PC-9 (cell line): ENCODE results near the gene UNC5C. TPM values are rescaled to one million over a fixed set of nuclear protein-coding genes. Genes with fewer than 3 reads are reported as not detected.
"Not testable (repeated sequence)": the region's sequence is repeated elsewhere in the genome, so short reads cannot be mapped to it uniquely, and the experiment has no call there.

ENCODE experiments used
- BruUV-seq: library from RNA; stranded (reverse); fragments of 400-500 nt; replicated peaks from 2 replicates; lab custom pipeline; 2021; lab: Mats Ljungman, UMichigan
- CTCF ChIA-PET: fragments of 300-600 bp; sonication (Branson Sonifier 250); formaldehyde crosslinking; loops from one replicate; lab custom pipeline; 2022; ENCODE audit warnings: antibody characterized with exemption; lab: Charles Lee
- POLR2A ChIA-PET: fragments of 300-600 bp; sonication (Branson Sonifier 250); formaldehyde crosslinking; loops from one replicate; lab custom pipeline; 2022; ENCODE audit warnings: antibody characterized with exemption; ENCODE audit not compliant: unreplicated experiment; lab: Charles Lee
- DNase-seq, 2 experiments: peaks; one replicate each; pipeline versions ENCODE4 v3.0.0 to v3.0.0-alpha.2; 2015 to 2022; ENCODE audit warnings: mixed read lengths in 1 of 2
- H2AFZ ChIP-seq: fragments of 200-600 bp; sonication (generic); 2 replicates; pipeline ENCODE4 v1.8.1; 2017; ENCODE audit warnings: antibody characterized with exemption
- H3F3A ChIP-seq: fragments of 200-600 bp; sonication (generic); 2 replicates; pipeline ENCODE4 v1.8.1; 2017; ENCODE audit warnings: antibody characterized with exemption, mild to moderate bottlenecking, low read depth; ENCODE audit not compliant: insufficient read depth
- H3K27ac ChIP-seq: fragments of 200-600 bp; sonication (generic); 2 replicates; pipeline ENCODE4 v1.6.1; 2016; ENCODE audit warnings: mixed run types
- H3K27me3 ChIP-seq: fragments of 200-600 bp; sonication (generic); 2 replicates; pipeline ENCODE4 v1.6.1; 2016; ENCODE audit warnings: low read depth, mixed run types; ENCODE audit not compliant: insufficient read depth
- H3K36me3 ChIP-seq: fragments of 200-600 bp; sonication (generic); 2 replicates; pipeline ENCODE4 v1.6.1; 2016; ENCODE audit warnings: low read depth, mixed run types
- H3K4me1 ChIP-seq: fragments of 200-600 bp; sonication (generic); replicated peaks from 2 replicates; pipeline ENCODE4 v1.6.1; 2016; ENCODE audit warnings: mixed run types; ENCODE audit not compliant: insufficient read depth
- H3K4me2 ChIP-seq: fragments of 200-600 bp; sonication (generic); 2 replicates; pipeline ENCODE4 v1.6.1; 2017; ENCODE audit warnings: mixed run types
- H3K4me3 ChIP-seq: fragments of 200-600 bp; sonication (generic); 2 replicates; pipeline ENCODE4 v1.6.1; 2016; ENCODE audit warnings: mixed run types
- H3K79me2 ChIP-seq: fragments of 200-600 bp; sonication (generic); 2 replicates; pipeline ENCODE4 v1.6.1; 2017; ENCODE audit warnings: low read depth, mixed run types
- H3K9me2 ChIP-seq: fragments of 200-600 bp; sonication (generic); 2 replicates; pipeline ENCODE4 v1.8.1; 2017; ENCODE audit warnings: mild to moderate bottlenecking; ENCODE audit not compliant: insufficient read depth
- H3K9me3 ChIP-seq: fragments of 200-600 bp; sonication (generic); 2 replicates; pipeline ENCODE4 v1.8.1; 2016; ENCODE audit warnings: low read depth; ENCODE audit not compliant: insufficient read depth
- H4K20me1 ChIP-seq: fragments of 200-600 bp; sonication (generic); 2 replicates; pipeline ENCODE4 v1.8.1; 2017; ENCODE audit not compliant: insufficient read depth
- EZH2 ChIP-seq: fragments of 200-600 bp; sonication (generic); IDR thresholded peaks from 2 replicates; pipeline ENCODE4 v1.8.0; 2017; ENCODE audit warnings: antibody characterized with exemption, low read depth
- intact Hi-C: fragments of 100-400 bp; cut with micrococcal nuclease; formaldehyde crosslinking; loops from one replicate; pipeline ENCODE4 v1.10.0; 2022; ENCODE audit not compliant: unreplicated experiment
- total RNA-seq: library from RNA; stranded (reverse); gene quantifications from 2 replicates; pipeline ENCODE4 v1.2.3, GENCODE V29; 2021
- TF ChIP-seq, protein P1 (sequence below): fragments of 200-600 bp; sonication (generic); conservative IDR thresholded peaks from 2 replicates; pipeline ENCODE4 v1.6.1; 2017; ENCODE audit warnings: mixed run types, antibody characterized with exemption, mild to moderate bottlenecking, moderate library complexity

The UNC5C gene
- total RNA-seq, 1 experiment from 2014 or later = not detected

- no TSS peak for BruUV-seq
- Histone ChIP-seq H3K27ac (no peak overlapping the region), H3K79me2 (no peaks in the 10 kb centered on the region), H3K9me2 (no peaks in the 10 kb centered on the region), H2AFZ (no peak overlapping the region), H3K9me3 (no peaks in the 10 kb centered on the region), H3F3A (no peaks in the 10 kb centered on the region), H3K4me3 (no peak overlapping the region), H3K27me3 (no peaks in the 10 kb centered on the region), H3K4me2 (no peak overlapping the region), H4K20me1 (no peaks in the 10 kb centered on the region), H3K4me1 (no peaks in the 10 kb centered on the region), H3K36me3 (no peaks in the 10 kb centered on the region)
- TF ChIP-seq EZH2 = no peak
- TF ChIP-seq, protein P1, sequence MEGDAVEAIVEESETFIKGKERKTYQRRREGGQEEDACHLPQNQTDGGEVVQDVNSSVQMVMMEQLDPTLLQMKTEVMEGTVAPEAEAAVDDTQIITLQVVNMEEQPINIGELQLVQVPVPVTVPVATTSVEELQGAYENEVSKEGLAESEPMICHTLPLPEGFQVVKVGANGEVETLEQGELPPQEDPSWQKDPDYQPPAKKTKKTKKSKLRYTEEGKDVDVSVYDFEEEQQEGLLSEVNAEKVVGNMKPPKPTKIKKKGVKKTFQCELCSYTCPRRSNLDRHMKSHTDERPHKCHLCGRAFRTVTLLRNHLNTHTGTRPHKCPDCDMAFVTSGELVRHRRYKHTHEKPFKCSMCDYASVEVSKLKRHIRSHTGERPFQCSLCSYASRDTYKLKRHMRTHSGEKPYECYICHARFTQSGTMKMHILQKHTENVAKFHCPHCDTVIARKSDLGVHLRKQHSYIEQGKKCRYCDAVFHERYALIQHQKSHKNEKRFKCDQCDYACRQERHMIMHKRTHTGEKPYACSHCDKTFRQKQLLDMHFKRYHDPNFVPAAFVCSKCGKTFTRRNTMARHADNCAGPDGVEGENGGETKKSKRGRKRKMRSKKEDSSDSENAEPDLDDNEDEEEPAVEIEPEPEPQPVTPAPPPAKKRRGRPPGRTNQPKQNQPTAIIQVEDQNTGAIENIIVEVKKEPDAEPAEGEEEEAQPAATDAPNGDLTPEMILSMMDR = no peak
- CTCF ChIA-PET = no interaction called here
- no peak for DNase-seq
- POLR2A ChIA-PET = no interaction called here
- intact Hi-C loops = no loop called here
These were observed 407.4 kb downstream of the UNC5C start for GRCh38 chr4:95141361-95141760.

GRCh38 chr4:95139424-95139823 lies 409.3 kb downstream of the UNC5C start:
- H3K9me3 ChIP-seq, H3K4me1 ChIP-seq, POLR2A ChIA-PET, CTCF ChIA-PET, BruUV-seq, H3F3A ChIP-seq, H3K9me2 ChIP-seq, H3K4me3 ChIP-seq, DNase-seq, H3K4me2 ChIP-seq, H3K36me3 ChIP-seq, H3K27ac ChIP-seq, H3K27me3 ChIP-seq, H2AFZ ChIP-seq, H4K20me1 ChIP-seq, intact Hi-C loops, H3K79me2 ChIP-seq: not testable (repeated sequence)

- intact Hi-C loops, H3K4me3 ChIP-seq, H3K9me3 ChIP-seq, H3K36me3 ChIP-seq, H2AFZ ChIP-seq, DNase-seq, H3K79me2 ChIP-seq, H4K20me1 ChIP-seq, CTCF ChIA-PET, H3F3A ChIP-seq, H3K4me2 ChIP-seq, H3K27ac ChIP-seq, H3K4me1 ChIP-seq, H3K9me2 ChIP-seq, BruUV-seq, POLR2A ChIA-PET, H3K27me3 ChIP-seq: not testable (repeated sequence)
These were observed 414.8 kb downstream of the UNC5C start for GRCh38 chr4:95134016-95134415.

DNA sequence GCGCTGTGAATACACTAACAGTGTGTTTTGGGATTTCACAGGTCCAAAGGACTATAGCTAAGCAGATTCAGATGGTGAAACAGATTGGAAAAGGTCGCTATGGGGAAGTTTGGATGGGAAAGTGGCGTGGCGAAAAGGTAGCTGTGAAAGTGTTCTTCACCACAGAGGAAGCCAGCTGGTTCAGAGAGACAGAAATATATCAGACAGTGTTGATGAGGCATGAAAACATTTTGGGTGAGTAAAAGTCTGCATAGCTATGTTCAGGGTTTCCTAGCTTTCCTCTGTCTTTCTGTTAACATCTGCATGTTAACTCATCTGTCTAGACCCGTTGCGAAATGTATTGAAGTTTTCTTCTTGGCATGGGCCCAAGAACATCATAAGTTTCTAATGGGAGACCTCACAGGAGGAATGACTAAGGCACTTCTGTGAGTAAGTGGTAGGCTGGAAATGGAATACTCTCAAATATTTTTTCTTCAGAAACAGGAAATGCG lies 418.9 kb downstream of the UNC5C start:
- H3K36me3 ChIP-seq = no peaks in the 10 kb centered on the region
- H3K9me3 ChIP-seq = no peaks in the 10 kb centered on the region
- H3K4me2 ChIP-seq = 0 out of 2 replicates have a peak overlapping the region, but pooled peaks have one; percentile 23
- intact Hi-C loops = loop anchor here (5.0 kb wide), 2 partner anchors 508 to 828 kb away; no protein-coding TSS in a partner anchor
- H2AFZ ChIP-seq = no peak overlapping the region
- POLR2A ChIA-PET = no interaction called here
- DNase-seq = peak; percentile 37 to 56
- peaks cover 4% of the 10 kb centered on the region; the same call in 1 of the 2 replicates for H3K4me1 ChIP-seq
- H3K27ac ChIP-seq = no peak overlapping the region
- H3F3A ChIP-seq = no peaks in the 10 kb centered on the region
- TF ChIP-seq, protein P1 = no peak
- TF ChIP-seq EZH2 = no peak
- H4K20me1 ChIP-seq = no peaks in the 10 kb centered on the region
- H3K79me2 ChIP-seq = no peaks in the 10 kb centered on the region
- H3K9me2 ChIP-seq = no peaks in the 10 kb centered on the region
- H3K27me3 ChIP-seq = no peaks in the 10 kb centered on the region
- CTCF ChIA-PET = no interaction called here
- no TSS peak for BruUV-seq
- H3K4me3 ChIP-seq = no peak overlapping the region
